Non-pigmented ciliary epithelial cell (primary cell): Measurements from ENCODE around the gene LSM8.
A peak's percentile ranks its signal among the peaks of the same experiment; 100 is the strongest.
"Not testable (repeated sequence)": the region's sequence is repeated elsewhere in the genome, so short reads cannot be mapped to it uniquely, and the experiment has no call there.

ENCODE experiments used
- DNase-seq: peaks from one replicate; pipeline ENCODE4 v3.0.0-alpha.2; 2010; ENCODE audit warnings: low read depth

The LSM8 gene

DNA sequence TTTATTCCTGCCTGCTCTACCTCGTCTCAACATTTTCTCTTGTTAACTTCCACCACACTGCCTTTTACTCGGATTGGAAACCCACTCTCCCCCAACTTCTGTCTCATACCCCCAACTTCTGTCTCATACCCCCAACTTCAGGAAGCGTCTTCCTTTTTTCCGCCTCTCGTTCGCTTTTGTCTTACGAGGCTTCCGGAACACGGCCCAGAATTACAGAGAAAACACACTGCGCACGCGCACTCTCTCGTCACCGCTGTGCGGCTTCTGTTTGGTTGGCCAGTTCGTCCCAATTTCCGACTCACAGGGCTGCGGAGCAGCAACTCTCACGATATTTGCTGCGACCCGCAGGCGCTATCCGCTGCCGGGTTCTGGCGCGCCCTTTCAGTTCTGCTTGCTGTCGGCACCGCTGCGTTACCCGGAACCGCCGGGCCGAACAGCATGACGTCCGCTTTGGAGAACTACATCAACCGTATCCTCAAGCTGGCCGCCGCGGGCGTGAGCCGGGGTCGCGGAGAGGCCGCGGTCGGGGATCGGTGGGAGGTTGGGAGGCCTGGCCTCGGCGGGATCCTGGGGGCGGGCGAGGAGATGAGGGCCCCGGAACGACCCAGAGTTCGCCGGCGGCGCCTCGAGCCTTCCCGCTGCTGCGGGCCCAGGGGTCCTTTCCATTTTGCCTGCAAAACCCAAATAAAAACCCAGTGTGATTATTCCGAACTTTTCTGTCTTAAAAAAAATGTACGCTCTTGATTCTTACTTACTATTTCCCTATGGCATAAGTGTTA is at the start of gene LSM8:
TSS of gene LSM8 (plus strand) at position 379 of the 779 bp plus-strand sequence. CDS start at position 439, 60 bp downstream.
- peak; percentile 95 for DNase-seq

DNA sequence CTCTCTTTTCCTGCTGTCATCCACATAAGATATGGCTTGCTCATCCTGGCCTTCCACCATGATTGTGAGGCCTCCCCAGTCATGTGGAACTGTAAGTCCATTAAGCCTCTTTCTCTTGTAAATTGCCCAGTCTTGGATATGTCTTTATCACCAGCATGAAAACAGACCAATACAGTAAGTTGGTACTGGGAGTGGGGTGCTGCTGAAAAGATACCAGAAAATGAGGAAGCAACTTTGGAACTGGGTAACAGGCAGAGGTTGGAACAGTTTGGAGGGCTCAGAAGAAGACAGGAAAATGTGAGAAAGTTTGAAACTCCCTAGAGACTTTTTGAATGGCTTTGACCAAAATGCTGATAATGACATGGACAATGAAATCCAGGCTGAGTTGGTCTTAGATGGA is 49.5 kb upstream of the LSM8 start:
- not testable (repeated sequence) for DNase-seq

GRCh38 chr7:118140468-118140867 is 43.5 kb upstream of the LSM8 start:
- DNase-seq = no peak

GRCh38 chr7:118142012-118142411 is 42.0 kb upstream of the LSM8 start:
- no peak for DNase-seq

GRCh38 chr7:118148930-118149329 is 35.0 kb upstream of the LSM8 start:
- no peak for DNase-seq

DNA sequence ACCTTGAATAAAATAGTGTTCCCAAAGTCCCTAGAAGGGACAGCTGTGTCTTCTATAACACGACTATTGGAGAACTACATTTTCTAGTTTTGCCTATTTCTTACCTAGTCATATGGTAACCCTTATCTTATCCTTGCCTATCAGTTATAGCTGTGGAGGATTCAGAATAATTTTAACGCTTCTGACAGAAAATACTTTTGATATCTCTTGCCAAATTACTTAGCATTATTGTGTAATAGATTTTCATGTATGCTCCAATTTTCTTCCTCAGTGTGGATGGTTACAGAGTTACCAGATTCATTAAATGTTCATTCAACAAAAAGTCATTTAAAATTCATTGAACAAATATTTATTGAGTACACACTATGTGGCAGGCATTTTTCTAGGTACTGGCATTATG is 34.6 kb upstream of the LSM8 start:
- DNase-seq = no peak

DNA sequence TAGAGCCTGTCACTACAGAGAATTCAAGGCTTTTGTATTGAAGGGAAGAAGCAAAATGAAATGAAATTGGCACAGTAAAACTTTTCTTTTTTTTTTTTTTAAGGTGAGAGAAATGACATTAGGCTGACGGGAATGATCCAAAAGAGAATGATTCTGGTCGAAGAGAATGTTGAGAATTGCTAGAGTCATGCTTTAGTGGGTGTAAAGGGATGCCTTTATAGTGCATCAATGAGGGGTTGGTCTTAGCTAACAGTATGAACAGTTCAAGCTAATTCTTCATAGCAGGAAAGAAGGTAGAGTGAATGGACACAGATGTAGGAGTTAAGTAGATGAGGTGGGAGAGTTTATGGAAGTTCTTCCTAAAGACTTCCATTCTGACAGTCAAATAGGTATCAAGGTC is 32.3 kb upstream of the LSM8 start:
- no peak for DNase-seq

DNA sequence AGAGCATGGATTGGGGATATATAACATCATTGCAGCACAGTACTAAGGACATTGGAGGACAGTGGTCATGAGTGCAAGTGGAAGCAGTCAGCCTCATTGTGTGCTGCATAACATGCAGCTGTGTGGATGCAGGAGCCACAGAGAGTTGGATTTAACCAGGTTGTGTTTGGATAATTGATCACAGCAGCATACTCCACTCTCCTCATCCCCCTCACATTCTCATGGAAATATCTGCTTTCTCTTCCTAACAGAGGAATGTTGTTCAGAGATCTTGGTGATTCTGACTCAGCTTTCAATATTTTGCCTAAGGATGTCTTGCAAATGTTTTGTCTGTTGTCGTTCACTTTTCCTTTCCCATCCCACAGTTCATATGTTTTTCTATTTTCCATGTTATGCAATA is 31.8 kb upstream of the LSM8 start:
- DNase-seq = no peak

DNA sequence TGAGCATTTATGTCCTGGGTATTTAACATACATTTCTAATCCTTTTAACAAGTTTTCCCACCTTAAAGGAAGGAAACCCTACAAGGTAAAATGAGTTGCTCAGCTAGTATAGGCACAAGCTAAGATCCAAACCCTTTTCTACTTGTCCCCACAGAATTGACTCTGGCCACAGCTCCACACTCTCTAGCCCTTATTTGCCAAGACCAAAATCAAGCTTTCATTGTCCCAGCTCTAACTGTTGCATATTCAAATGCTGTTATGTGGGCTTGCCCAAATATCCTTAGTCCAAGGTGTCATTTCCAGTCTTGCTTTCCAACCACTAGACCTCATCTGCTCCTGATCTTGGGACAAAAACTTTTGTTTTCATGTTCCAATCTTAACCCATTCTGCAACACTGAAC is 31.3 kb upstream of the LSM8 start:
- DNase-seq = no peak

- DNase-seq = no peak
Measured at GRCh38 chr7:118153551-118154177, 30.3 kb upstream of the LSM8 start.

GRCh38 chr7:118158766-118159165 is 25.2 kb upstream of the LSM8 start:
- no peak for DNase-seq

DNA sequence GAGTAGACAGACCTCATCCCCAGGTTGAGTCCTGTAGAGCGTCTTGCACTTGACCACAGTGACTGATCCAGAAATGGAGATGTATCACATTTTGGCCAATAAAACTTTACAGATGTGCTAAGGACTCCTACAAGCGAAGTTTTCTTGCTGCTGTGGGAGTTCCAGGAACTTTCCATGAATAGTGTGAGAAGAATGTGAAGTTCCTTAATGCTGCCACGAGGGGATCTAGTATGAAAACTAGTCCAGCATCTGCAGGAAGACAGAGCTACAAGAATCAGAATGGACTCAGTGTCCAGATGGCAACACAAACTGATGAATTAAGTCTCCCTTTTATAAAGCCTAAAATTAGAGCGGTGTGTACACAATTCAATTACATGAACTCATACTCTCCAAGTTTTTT is 14.8 kb upstream of the LSM8 start:
- DNase-seq = no peak

GRCh38 chr7:118175740-118176139 is 8.2 kb upstream of the LSM8 start:
- DNase-seq = no peak

GRCh38 chr7:118179191-118179590 is 4.8 kb upstream of the LSM8 start:
- DNase-seq = no peak

DNA sequence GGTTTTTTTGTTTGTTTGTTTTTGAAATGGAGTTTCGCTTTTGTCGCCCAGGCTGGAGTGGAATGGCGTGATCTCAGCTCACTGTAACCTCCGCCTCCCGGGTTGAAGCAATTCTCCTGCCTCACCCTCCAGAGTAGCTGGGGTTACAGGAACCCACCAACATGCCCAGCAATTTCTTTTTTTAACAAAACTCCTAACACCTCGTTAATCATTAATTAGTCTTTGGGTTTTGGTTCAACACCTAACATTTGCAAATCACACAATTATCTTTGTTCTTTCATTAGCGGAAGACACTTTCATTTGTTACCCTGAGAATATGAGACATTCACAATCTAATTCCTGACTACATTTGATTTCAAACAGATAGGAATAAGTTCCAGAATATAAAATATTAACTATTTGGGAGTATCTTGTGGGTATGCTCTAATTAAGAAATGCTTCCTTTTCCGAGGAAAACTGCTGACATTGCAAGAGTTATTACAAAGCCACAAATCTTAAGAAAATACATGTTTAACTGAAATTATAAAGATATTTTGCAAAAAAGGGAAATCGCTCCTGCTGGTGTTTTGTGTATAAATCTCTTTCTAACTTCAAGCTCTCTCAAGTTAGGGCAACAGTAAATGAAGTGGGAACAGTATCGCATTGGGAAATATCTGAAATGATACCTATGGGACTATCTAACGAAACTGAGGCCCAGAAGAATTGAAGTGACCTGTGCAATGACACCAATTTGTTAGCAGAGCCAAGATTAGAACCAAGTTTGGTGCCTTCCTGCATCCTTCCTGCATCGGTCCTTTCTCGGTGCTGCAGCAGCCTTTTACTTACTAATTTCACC is 1.2 kb upstream of the LSM8 start:
- DNase-seq = no peak

DNA sequence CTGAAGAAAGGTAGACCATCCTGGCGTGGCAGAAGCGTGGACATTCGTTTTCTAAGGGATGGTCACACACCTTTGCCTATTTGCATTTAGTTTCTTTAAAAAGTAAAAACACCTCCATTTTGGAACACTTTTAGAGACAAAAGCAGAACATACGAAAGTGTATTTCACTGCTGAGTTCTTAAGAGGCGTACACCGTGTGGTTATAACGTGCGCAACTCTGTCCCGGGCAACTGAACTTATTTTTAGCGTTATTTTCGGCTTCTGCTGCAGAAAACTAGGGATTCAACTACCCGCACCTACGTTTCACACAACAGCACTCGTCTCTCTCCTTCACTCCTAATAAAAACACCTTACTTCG is 557 bp upstream of the LSM8 start:
- no peak for DNase-seq

DNA sequence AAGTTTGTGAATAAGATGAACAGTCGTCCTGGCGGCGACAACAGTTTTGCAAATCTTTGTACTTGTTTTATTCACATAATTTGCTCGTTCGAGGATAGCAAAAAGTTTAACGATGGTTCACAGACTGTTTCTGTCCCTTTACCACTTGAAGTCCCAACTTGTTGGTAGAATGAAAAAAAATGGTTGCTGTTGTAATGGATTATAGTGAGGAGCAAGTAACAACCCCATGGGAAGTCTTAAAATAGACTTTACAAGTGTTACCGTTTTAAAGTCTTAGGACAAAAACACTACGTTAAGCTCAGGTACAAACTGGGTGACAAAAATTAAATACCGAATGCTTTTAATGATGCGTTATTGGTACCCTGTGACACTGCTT is 589 bp downstream of the LSM8 start:
- DNase-seq = no peak

GRCh38 chr7:118185163-118185860 is 1.3 kb downstream of the LSM8 start:
- DNase-seq = no peak

GRCh38 chr7:118186501-118186900 is 2.5 kb downstream of the LSM8 start:
- no peak for DNase-seq

DNA sequence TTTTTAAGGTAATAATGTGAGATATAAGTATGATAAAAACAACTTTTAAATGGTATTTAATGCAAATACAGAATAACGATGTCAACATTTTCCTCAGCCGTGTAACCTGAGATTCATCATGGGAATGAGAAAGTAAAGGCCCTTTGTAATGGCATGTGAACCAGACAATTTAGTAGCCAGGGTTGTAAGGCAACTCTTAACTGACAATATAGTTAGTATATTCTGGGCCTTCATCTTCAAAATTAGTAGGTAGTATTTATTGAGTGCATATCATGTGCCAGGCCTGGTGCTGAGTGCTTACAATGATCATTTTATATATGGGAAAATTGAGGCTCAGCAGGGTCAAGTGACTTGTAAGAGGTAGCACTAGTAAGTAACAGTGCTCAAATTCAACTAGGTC is 10.6 kb downstream of the LSM8 start:
- no peak for DNase-seq

- peak; percentile 20 for DNase-seq
Measured at GRCh38 chr7:118195837-118196474, 12.0 kb downstream of the LSM8 start.

GRCh38 chr7:118202061-118202460 is 18.1 kb downstream of the LSM8 start:
- no peak for DNase-seq
